ENCODE data around the gene WIF1. TPM values are rescaled to one million over a fixed set of nuclear protein-coding genes. Genes with fewer than 3 reads are reported as not detected.

The WIF1 gene
- total RNA-seq, result 0.07 and 0.84 TPM in 2 replicates

GRCh38 chr12:65121049-65121955 is at the start of gene WIF1:
Gene WIF1, minus strand, starts transcription at chr12:65121305. Its CDS starts 114 bp downstream, at chr12:65121191.

GRCh38 chr12:65169320-65170208 is 48.5 kb upstream of the WIF1 start, which contains the start of gene LEMD3:
Gene LEMD3, plus strand, starts transcription at chr12:65169583. Its CDS starts 14 bp downstream, at chr12:65169597.

Other genes with a start within 250 kb of the WIF1 start
- 21.0 and 24.6 TPM in 2 replicates for gene LEMD3, start 48.3 kb upstream of the WIF1 start, total RNA-seq
- gene MSRB3, start 157.4 kb upstream of the WIF1 start, total RNA-seq, result 0.93 and 2.1 TPM in 2 replicates

Measured in airway epithelial cell (primary cell).